Calu3 (cell line): Measurements from ENCODE around the gene PTPN14. TPM values are rescaled to one million over a fixed set of nuclear protein-coding genes. Genes with fewer than 3 reads are reported as not detected.

Experiments used
- BruUV-seq: library from RNA; stranded (reverse); fragments of 400-500 nt; replicated peaks from 2 replicates; lab custom pipeline; 2021; lab: Mats Ljungman, UMichigan
- CTCF ChIA-PET: fragments of 300-600 bp; sonication (Branson Sonifier 250); formaldehyde crosslinking; loops from one replicate; lab custom pipeline; 2022; ENCODE audit warnings: antibody characterized with exemption; lab: Charles Lee
- DNase-seq: peaks from one replicate; pipeline ENCODE4 v3.0.0; 2022
- H3K27ac Mint-ChIP-seq: one replicate; pipeline ENCODE4 v1.8.0; 2022; ENCODE audit warnings: mixed read lengths; ENCODE audit not compliant: unreplicated experiment
- H3K27me3 Mint-ChIP-seq: one replicate; pipeline ENCODE4 v1.8.0; 2022; ENCODE audit warnings: mixed read lengths; ENCODE audit not compliant: unreplicated experiment
- H3K36me3 Mint-ChIP-seq: one replicate; pipeline ENCODE4 v1.8.0; 2022; ENCODE audit warnings: mild to moderate bottlenecking, moderate library complexity, mixed read lengths; ENCODE audit not compliant: insufficient read depth, unreplicated experiment
- H3K4me1 Mint-ChIP-seq: one replicate; pipeline ENCODE4 v1.8.0; 2022; ENCODE audit warnings: mild to moderate bottlenecking, low read depth, mixed read lengths; ENCODE audit not compliant: unreplicated experiment
- H3K4me3 Mint-ChIP-seq: one replicate; pipeline ENCODE4 v1.8.0; 2022; ENCODE audit warnings: mild to moderate bottlenecking, low read depth, moderate library complexity, mixed read lengths; ENCODE audit not compliant: unreplicated experiment
- H3K9me3 Mint-ChIP-seq: one replicate; pipeline ENCODE4 v1.8.0; 2022; ENCODE audit warnings: low read depth, mixed read lengths; ENCODE audit not compliant: unreplicated experiment
- CTCF ChIP-seq: fragments of 200-600 bp; IDR thresholded peaks from one replicate; pipeline ENCODE4 v1.8.0; 2022; ENCODE audit warnings: antibody characterized with exemption; ENCODE audit not compliant: unreplicated experiment
- intact Hi-C: fragments of 100-400 bp; cut with micrococcal nuclease; formaldehyde crosslinking; loops from one replicate; pipeline ENCODE4 v1.10.0; 2022; ENCODE audit not compliant: unreplicated experiment
- total RNA-seq: library from RNA; stranded (reverse); gene quantifications from 2 replicates; pipeline ENCODE4 v1.2.3, GENCODE V29; 2022

Gene PTPN14
- total RNA-seq, 1 experiment from 2014 or later = 77.4 TPM

DNA sequence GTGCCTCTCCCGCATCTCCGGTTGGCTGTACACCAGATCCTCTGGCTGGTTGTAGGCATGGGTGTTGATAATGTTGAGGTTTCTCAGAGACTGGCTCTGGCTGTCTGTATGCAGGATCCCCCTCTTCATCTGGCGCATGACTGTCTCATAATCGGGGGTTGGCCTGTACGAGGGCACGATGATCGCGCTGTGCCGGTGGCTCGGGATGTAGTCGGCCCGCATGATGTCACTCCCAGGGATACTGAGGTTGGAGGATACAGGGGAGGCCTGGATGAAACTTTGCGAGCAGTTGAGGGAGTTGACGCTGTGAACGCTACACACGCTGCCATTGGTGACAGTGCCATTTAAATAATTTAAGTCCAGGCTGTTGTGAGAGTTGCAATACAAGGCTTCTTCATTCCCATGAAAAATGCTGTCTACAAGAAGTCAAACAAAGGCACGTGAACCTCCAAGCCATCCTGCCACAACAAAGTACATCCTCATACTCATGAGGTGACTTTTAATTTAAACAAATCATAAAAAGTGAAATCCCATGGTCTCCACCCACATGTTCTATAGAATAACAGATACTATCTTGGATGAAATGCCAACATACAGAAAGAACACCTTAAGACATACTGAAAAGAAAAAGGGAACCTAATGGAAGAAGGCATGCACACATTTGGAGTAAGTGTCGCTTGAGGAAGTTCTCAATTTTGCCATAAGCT lies 166.9 kb downstream of the PTPN14 start:
- DNase-seq = no peak
- Mint-ChIP-seq H3K27me3 (no peaks in the 10 kb centered on the region), H3K4me1 (no peaks in the 10 kb centered on the region), H3K4me3 (no peak overlapping the region), H3K36me3 (peaks cover 70% of the 10 kb centered on the region), H3K9me3 (no peaks in the 10 kb centered on the region), H3K27ac (no peak overlapping the region)
- intact Hi-C loops = no loop called here
- no TSS peak for BruUV-seq
- CTCF ChIA-PET = no interaction called here
- no peak for TF ChIP-seq CTCF

- BruUV-seq = no TSS peak
- no peaks in the 10 kb centered on the region for H3K27me3 Mint-ChIP-seq
- no peaks in the 10 kb centered on the region for H3K4me1 Mint-ChIP-seq
- CTCF ChIA-PET = no interaction called here
- intact Hi-C loops = no loop called here
- no peaks in the 10 kb centered on the region for H3K9me3 Mint-ChIP-seq
- no peak overlapping the region for H3K27ac Mint-ChIP-seq
- peaks cover 68% of the 10 kb centered on the region for H3K36me3 Mint-ChIP-seq
- TF ChIP-seq CTCF = no peak
- H3K4me3 Mint-ChIP-seq = no peak overlapping the region
- no peak for DNase-seq
Measured at GRCh38 chr1:214383381-214384372, 167.7 kb downstream of the PTPN14 start.

- no peak overlapping the region for H3K27ac Mint-ChIP-seq
- peaks cover 75% of the 10 kb centered on the region for H3K36me3 Mint-ChIP-seq
- CTCF ChIA-PET = no interaction called here
- no peak for TF ChIP-seq CTCF
- H3K27me3 Mint-ChIP-seq = no peaks in the 10 kb centered on the region
- DNase-seq = no peak
- no peaks in the 10 kb centered on the region for H3K9me3 Mint-ChIP-seq
- H3K4me1 Mint-ChIP-seq = no peaks in the 10 kb centered on the region
- H3K4me3 Mint-ChIP-seq = no peak overlapping the region
- BruUV-seq = no TSS peak
- intact Hi-C loops = no loop called here
Measured at GRCh38 chr1:214380986-214381695, 170.3 kb downstream of the PTPN14 start.

- DNase-seq = no peak
- CTCF ChIA-PET = no interaction called here
- intact Hi-C loops = no loop called here
- H3K27ac Mint-ChIP-seq = no peak overlapping the region
- H3K4me3 Mint-ChIP-seq = no peak overlapping the region
- H3K4me1 Mint-ChIP-seq = no peaks in the 10 kb centered on the region
- peaks cover 74% of the 10 kb centered on the region for H3K36me3 Mint-ChIP-seq
- no peak for TF ChIP-seq CTCF
- H3K27me3 Mint-ChIP-seq = no peaks in the 10 kb centered on the region
- no peaks in the 10 kb centered on the region for H3K9me3 Mint-ChIP-seq
- no TSS peak for BruUV-seq
Measured at GRCh38 chr1:214380396-214380795, 171.0 kb downstream of the PTPN14 start.
